Panc1 (cell line): ENCODE data around the gene SERPINE2. TPM values are rescaled to one million over a fixed set of nuclear protein-coding genes. Genes with fewer than 3 reads are reported as not detected.

ENCODE experiments used
- ATAC-seq: fragments of 200-7000 bp; cut with Tn5 transposase; 2 replicates; pipeline ENCODE4 v1.9.1; 2020; ENCODE audit warnings: mild to moderate bottlenecking, moderate library complexity
- BruUV-seq: library from RNA; stranded (reverse); fragments of 400-500 nt; replicated peaks from 2 replicates; lab custom pipeline; 2021; lab: Mats Ljungman, UMichigan
- CTCF ChIA-PET: fragments of 300-600 bp; sonication (Branson Sonifier 250); formaldehyde crosslinking; loops from one replicate; lab custom pipeline; 2022; ENCODE audit warnings: antibody characterized with exemption; lab: Charles Lee
- POLR2A ChIA-PET: fragments of 300-600 bp; sonication (Branson Sonifier 250); formaldehyde crosslinking; loops from one replicate; lab custom pipeline; 2022; ENCODE audit warnings: antibody characterized with exemption; lab: Charles Lee
- DNase-seq: peaks from one replicate; pipeline ENCODE4 v3.0.0-alpha.2; 2010; ENCODE audit warnings: low read depth, low spot score
- H3K27ac ChIP-seq: 2 replicates; pipeline ENCODE4 v1.5.1; 2011; ENCODE audit warnings: mild to moderate bottlenecking, low read length, inconsistent platforms
- H3K27me3 ChIP-seq: fragments of 200-500 bp; sonication (Bioruptor generic); 2 replicates; pipeline ENCODE4 v1.6.0; 2014; ENCODE audit warnings: low read length, inconsistent platforms; ENCODE audit not compliant: control insufficient read depth, insufficient read depth
- H3K36me3 ChIP-seq: fragments of 200-500 bp; sonication (Bioruptor generic); 2 replicates; pipeline ENCODE4 v1.5.1; 2014; ENCODE audit warnings: inconsistent platforms, mild to moderate bottlenecking, low read length, moderate library complexity; ENCODE audit not compliant: control insufficient read depth, insufficient read depth
- H3K4me1 ChIP-seq: 2 replicates; pipeline ENCODE4 v1.5.1; 2011; ENCODE audit warnings: inconsistent platforms, mild to moderate bottlenecking, low read length, moderate library complexity; ENCODE audit not compliant: control insufficient read depth, insufficient read depth
- H3K4me3 ChIP-seq, 2 experiments: 2 replicates each; pipeline ENCODE4 v1.5.1; 2011 to 2012; ENCODE audit warnings: low read depth in 2 of 2, low read length in 2 of 2, mild to moderate bottlenecking in 2 of 2, inconsistent platforms in 1 of 2, moderate library complexity in 1 of 2
- H3K9me3 ChIP-seq: fragments of 200-500 bp; sonication (Bioruptor generic); 2 replicates; pipeline ENCODE4 v1.5.1; 2014; ENCODE audit warnings: low read depth, mild to moderate bottlenecking, inconsistent platforms, low read length, moderate library complexity; ENCODE audit not compliant: control insufficient read depth, insufficient read depth
- POLR2AphosphoS5 ChIP-seq: IDR thresholded peaks from 2 replicates; pipeline ENCODE4 v1.6.1; 2012; ENCODE audit warnings: mild to moderate bottlenecking, low read depth, low read length, moderate library complexity
- SIN3A ChIP-seq: IDR thresholded peaks from 2 replicates; pipeline ENCODE4 v1.6.1; 2012; ENCODE audit warnings: low read depth, mild to moderate bottlenecking, low read length, moderate library complexity, borderline replicate concordance; ENCODE audit not compliant: insufficient read depth
- TCF7L2 ChIP-seq: IDR thresholded peaks from 2 replicates; pipeline ENCODE4 v1.6.1; 2011; ENCODE audit warnings: mild to moderate bottlenecking, low read depth, low read length, inconsistent platforms
- in situ Hi-C: cut with HindIII; loops from 2 replicates; pipeline ENCODE4 v1.10.0; 2016; ENCODE audit warnings: low sequenced_read_pairs, low pct_unique_long_range_greater_than_20kb
- intact Hi-C: fragments of 100-400 bp; cut with micrococcal nuclease; formaldehyde crosslinking; loops from one replicate; pipeline ENCODE4 v1.10.0; 2022; ENCODE audit not compliant: unreplicated experiment
- total RNA-seq: library from RNA; stranded (reverse); gene quantifications from one replicate; pipeline ENCODE4 v1.2.1, GENCODE V29; 2021; ENCODE audit not compliant: unreplicated experiment
- TF ChIP-seq, protein P1 (sequence below): fragments of 450-650 bp; IDR thresholded peaks from 2 replicates; pipeline ENCODE4 v1.5.1; 2017; ENCODE audit warnings: mild to moderate bottlenecking
- TF ChIP-seq, protein P2 (sequence below), 2 experiments: IDR thresholded peaks; 2 replicates each; pipeline ENCODE4 v1.6.1; 2011 to 2012; ENCODE audit warnings: low read depth in 2 of 2, control low read depth in 1 of 2, low read length in 1 of 2, mild to moderate bottlenecking in 1 of 2, moderate library complexity in 1 of 2; ENCODE audit not compliant: insufficient read depth in 1 of 2

Gene SERPINE2
- total RNA-seq, 1 experiment from 2014 or later: 3.1 TPM

DNA sequence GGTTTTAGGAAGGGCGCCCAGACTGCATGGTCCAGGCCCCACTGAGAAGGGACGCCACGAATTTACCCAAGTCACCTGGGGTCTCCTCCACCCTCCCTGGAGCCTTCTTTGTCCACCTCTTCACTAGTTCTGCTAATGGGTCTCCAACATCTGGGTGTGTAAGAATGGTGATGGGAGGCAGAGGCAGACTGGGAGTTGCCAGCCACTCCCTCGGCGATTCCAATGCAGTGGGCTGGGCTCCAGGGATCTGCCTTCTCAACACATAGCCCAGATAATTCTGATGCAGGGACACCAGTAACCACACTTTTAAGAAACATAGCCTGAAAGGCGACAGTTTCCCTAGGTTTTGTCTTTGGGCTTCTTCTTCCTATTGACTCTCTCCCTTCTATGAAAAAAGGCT lies 42.7 kb downstream of the SERPINE2 start:
- no peak for TF ChIP-seq POLR2AphosphoS5
- TF ChIP-seq, protein P1, sequence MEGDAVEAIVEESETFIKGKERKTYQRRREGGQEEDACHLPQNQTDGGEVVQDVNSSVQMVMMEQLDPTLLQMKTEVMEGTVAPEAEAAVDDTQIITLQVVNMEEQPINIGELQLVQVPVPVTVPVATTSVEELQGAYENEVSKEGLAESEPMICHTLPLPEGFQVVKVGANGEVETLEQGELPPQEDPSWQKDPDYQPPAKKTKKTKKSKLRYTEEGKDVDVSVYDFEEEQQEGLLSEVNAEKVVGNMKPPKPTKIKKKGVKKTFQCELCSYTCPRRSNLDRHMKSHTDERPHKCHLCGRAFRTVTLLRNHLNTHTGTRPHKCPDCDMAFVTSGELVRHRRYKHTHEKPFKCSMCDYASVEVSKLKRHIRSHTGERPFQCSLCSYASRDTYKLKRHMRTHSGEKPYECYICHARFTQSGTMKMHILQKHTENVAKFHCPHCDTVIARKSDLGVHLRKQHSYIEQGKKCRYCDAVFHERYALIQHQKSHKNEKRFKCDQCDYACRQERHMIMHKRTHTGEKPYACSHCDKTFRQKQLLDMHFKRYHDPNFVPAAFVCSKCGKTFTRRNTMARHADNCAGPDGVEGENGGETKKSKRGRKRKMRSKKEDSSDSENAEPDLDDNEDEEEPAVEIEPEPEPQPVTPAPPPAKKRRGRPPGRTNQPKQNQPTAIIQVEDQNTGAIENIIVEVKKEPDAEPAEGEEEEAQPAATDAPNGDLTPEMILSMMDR: no peak
- TF ChIP-seq TCF7L2: no peak
- ChIA-PET CTCF (no interaction called here), POLR2A (no interaction called here)
- Histone ChIP-seq H3K27me3 (no peaks in the 10 kb centered on the region), H3K36me3 (no peaks in the 10 kb centered on the region), H3K9me3 (no peaks in the 10 kb centered on the region), H3K4me3 (no peak overlapping the region), H3K4me1 (no peaks in the 10 kb centered on the region), H3K27ac (no peak overlapping the region)
- in situ Hi-C loops: no loop called here
- no peak for DNase-seq
- no TSS peak for BruUV-seq
- no peak for ATAC-seq
- intact Hi-C loops: no loop called here

DNA sequence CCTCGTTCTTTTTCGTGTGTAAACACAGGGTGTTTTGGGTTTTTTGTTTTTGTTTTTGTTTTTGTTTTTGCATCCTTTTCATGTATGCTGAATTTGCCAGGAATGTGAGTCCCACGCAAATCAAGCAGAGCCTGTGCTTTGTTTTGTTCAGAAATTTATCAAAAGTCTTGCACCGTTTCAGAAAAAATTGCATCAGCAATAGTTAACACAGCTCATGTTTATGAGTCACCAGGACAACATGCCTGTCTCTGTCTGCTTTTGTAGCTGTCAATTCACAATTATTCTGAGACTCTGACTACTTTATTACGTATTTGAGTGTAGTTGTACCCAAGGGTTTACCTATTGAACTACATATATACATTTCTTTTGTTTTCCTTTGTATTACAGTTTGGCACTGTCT lies 43.5 kb downstream of the SERPINE2 start:
- BruUV-seq: no TSS peak
- H3K36me3 ChIP-seq: no peaks in the 10 kb centered on the region
- no peak for DNase-seq
- no peak for TF ChIP-seq TCF7L2
- no peak for TF ChIP-seq POLR2AphosphoS5
- TF ChIP-seq, protein P2, sequence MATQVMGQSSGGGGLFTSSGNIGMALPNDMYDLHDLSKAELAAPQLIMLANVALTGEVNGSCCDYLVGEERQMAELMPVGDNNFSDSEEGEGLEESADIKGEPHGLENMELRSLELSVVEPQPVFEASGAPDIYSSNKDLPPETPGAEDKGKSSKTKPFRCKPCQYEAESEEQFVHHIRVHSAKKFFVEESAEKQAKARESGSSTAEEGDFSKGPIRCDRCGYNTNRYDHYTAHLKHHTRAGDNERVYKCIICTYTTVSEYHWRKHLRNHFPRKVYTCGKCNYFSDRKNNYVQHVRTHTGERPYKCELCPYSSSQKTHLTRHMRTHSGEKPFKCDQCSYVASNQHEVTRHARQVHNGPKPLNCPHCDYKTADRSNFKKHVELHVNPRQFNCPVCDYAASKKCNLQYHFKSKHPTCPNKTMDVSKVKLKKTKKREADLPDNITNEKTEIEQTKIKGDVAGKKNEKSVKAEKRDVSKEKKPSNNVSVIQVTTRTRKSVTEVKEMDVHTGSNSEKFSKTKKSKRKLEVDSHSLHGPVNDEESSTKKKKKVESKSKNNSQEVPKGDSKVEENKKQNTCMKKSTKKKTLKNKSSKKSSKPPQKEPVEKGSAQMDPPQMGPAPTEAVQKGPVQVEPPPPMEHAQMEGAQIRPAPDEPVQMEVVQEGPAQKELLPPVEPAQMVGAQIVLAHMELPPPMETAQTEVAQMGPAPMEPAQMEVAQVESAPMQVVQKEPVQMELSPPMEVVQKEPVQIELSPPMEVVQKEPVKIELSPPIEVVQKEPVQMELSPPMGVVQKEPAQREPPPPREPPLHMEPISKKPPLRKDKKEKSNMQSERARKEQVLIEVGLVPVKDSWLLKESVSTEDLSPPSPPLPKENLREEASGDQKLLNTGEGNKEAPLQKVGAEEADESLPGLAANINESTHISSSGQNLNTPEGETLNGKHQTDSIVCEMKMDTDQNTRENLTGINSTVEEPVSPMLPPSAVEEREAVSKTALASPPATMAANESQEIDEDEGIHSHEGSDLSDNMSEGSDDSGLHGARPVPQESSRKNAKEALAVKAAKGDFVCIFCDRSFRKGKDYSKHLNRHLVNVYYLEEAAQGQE (IDR thresholded peaks at IDR 0.05; ENCODE audit: insufficient read depth in 1 of 2, low read depth in 2 of 2, low read length in 1 of 2): no peak
- TF ChIP-seq SIN3A: no peak
- intact Hi-C loops (no loop called here), in situ Hi-C loops (no loop called here)
- ChIA-PET CTCF (no interaction called here), POLR2A (no interaction called here)
- no peaks in the 10 kb centered on the region for H3K27me3 ChIP-seq
- no peak overlapping the region for H3K4me3 ChIP-seq
- H3K27ac ChIP-seq: no peak overlapping the region
- ATAC-seq: no peak
- no peaks in the 10 kb centered on the region for H3K9me3 ChIP-seq
- no peaks in the 10 kb centered on the region for H3K4me1 ChIP-seq

DNA sequence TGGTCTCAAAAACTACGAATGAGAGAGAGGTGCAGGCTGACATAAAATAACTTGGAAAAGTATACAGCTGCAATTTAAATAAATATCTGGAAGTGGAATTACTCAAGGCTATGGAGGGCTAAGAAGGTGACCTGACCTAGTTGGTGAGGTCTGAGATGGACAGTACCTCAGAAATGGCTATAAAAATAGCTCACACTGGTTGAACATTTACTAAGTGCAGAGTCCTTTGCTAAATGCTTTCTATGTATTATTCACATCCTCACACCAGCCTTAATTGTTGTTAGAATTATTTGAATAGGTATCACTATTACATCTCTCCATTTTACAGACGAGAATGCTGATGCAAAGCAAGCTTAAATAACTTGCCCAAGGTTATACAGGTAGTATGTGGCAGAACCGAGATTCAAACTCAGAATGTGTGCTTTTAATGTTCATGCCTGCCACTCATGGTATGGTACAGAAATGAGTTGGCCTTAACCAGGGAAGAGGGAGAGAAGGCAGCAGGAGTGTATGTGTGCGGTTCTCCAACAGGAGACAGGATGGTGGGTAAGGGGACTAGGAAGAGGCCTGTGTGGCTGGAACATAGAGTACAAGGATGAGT lies 44.4 kb downstream of the SERPINE2 start:
- no TSS peak for BruUV-seq
- ChIA-PET CTCF (interaction anchor here (3.5 kb wide), 1 partner anchor 289 kb away, joined by 43 read pairs; no protein-coding TSS in a partner anchor), POLR2A (no interaction called here)
- intact Hi-C loops: no loop called here
- no peaks in the 10 kb centered on the region for H3K36me3 ChIP-seq
- H3K9me3 ChIP-seq: no peaks in the 10 kb centered on the region
- no peaks in the 10 kb centered on the region for H3K4me1 ChIP-seq
- H3K4me3 ChIP-seq: no peak overlapping the region
- no peaks in the 10 kb centered on the region for H3K27me3 ChIP-seq
- no peak overlapping the region for H3K27ac ChIP-seq
- DNase-seq (no peak), ATAC-seq (no peak)
- no peak for TF ChIP-seq POLR2AphosphoS5
- TF ChIP-seq, protein P1: no peak
- TF ChIP-seq TCF7L2: no peak
- TF ChIP-seq, protein P2 (IDR thresholded peaks at IDR 0.05; ENCODE audit: insufficient read depth in 1 of 2, low read depth in 2 of 2, low read length in 1 of 2): no peak
- TF ChIP-seq SIN3A: no peak
- in situ Hi-C loops: no loop called here
